Measurements from ENCODE around the gene AKT3. TPM values are rescaled to one million over a fixed set of nuclear protein-coding genes. Genes with fewer than 3 reads are reported as not detected.
"Not testable (repeated sequence)": the region's sequence is repeated elsewhere in the genome, so short reads cannot be mapped to it uniquely, and the experiment has no call there.

Gene AKT3
- polyA plus RNA-seq, 3 donors from 2014 or later, result 2.5 to 7.3 (median 5.2) TPM

- no peak for DNase-seq
- no peak overlapping the region for H3K27ac Mint-ChIP-seq
- peaks cover 1 to 22% of the 10 kb centered on the region in 2 donors for H3K4me1 Mint-ChIP-seq
- H3K9me3 Mint-ChIP-seq, result peaks cover 0 to 4% (median 0%) of the 10 kb centered on the region in 6 donors
- H3K36me3 Mint-ChIP-seq, result peaks cover 24 to 54% (median 41%) of the 10 kb centered on the region in 3 donors
- H3K27me3 Mint-ChIP-seq (ENCODE audit: low read depth in 3 of 3), result peaks cover 0 to under 1% (median 0%) of the 10 kb centered on the region in 3 donors
- H3K4me3 Mint-ChIP-seq, result no peak overlapping the region
These were observed 228.1 kb downstream of the AKT3 start for GRCh38 chr1:243621973-243622372.

GRCh38 chr1:243620096-243620495 lies 229.9 kb downstream of the AKT3 start:
- H3K9me3 Mint-ChIP-seq, result peaks cover 0 to 4% (median 0%) of the 10 kb centered on the region in 6 donors
- no peak for DNase-seq
- no peak overlapping the region for H3K27ac Mint-ChIP-seq
- H3K4me3 Mint-ChIP-seq, result no peak overlapping the region
- H3K36me3 Mint-ChIP-seq, result peaks cover 19 to 43% (median 43%) of the 10 kb centered on the region in 3 donors
- H3K4me1 Mint-ChIP-seq, result peaks cover 1 to 31% of the 10 kb centered on the region in 2 donors
- H3K27me3 Mint-ChIP-seq (ENCODE audit: low read depth in 3 of 3), result no peaks in the 10 kb centered on the region

DNA sequence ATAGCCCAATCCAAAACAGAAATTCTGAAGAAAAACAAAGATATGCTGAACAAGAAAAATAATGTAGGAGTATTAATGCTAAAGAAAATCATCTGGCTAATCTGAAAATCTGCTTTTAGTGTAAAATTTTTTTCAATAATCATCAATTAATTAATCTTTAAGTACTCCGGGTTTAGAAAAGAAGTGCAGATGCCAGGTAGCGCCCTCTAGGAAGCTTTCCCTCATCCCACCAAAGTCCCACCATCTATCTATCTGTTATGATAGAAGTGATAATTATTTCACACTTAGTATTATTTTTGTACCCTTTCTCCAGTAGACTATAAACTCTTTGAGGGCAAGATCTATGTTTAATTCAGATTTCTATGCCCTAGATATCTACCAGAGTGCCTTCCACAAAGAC lies 240.3 kb downstream of the AKT3 start:
- Mint-ChIP-seq H3K27ac (no peak overlapping the region), H3K36me3 (peaks cover 20 to 37% (median 35%) of the 10 kb centered on the region in 3 donors), H3K4me3 (no peak overlapping the region)

DNA sequence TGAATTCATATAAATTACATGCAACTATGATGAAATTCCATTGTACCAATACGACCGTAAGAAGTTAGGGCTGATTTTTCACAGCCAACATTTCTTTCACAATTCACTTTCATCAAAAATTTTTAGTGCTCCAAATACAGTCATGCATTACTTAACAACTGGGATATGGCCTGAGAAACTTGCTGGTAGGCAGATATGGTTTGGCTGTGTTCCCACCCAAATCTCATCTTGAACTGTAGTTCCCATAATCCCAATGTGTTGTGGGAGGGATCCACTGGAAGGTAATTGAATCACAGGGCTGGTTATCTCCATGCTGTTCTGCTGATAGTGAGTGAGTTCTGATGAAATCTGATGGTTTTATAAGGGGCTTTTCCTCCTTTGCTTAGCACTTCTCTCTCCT lies 244.4 kb downstream of the AKT3 start:
- peaks cover 23 to 53% (median 50%) of the 10 kb centered on the region in 3 donors for H3K36me3 Mint-ChIP-seq

More for the DNA sequence above, 240.3 kb downstream of the AKT3 start:
- Mint-ChIP-seq H3K9me3 (no peaks in the 10 kb centered on the region), H3K27me3 (ENCODE audit: low read depth in 3 of 3) (peaks cover 0 to 2% (median 1%) of the 10 kb centered on the region in 3 donors), H3K4me1 (no peaks in the 10 kb centered on the region)
- DNase-seq, result no peak

GRCh38 chr1:243601720-243602119 lies 248.3 kb downstream of the AKT3 start:
- no peak for DNase-seq
- Mint-ChIP-seq H3K27me3 (ENCODE audit: low read depth in 3 of 3) (peaks cover 0 to 1% (median 0%) of the 10 kb centered on the region in 3 donors), H3K9me3 (peaks cover 0 to 8% (median 7%) of the 10 kb centered on the region in 6 donors), H3K4me1 (peaks cover 15 to 32% of the 10 kb centered on the region in 2 donors), H3K36me3 (peaks cover 15 to 36% (median 29%) of the 10 kb centered on the region in 3 donors), H3K27ac (peak overlapping the region in 1 of 6 donors; percentile 63), H3K4me3 (no peak overlapping the region)

More for the DNA sequence above, 244.4 kb downstream of the AKT3 start:
- Mint-ChIP-seq H3K27me3 (ENCODE audit: low read depth in 3 of 3) (peaks cover 0 to 2% (median 1%) of the 10 kb centered on the region in 3 donors), H3K9me3 (peaks cover 0 to 8% (median 7%) of the 10 kb centered on the region in 6 donors), H3K4me3 (no peak overlapping the region), H3K4me1 (peaks cover 0 to 4% of the 10 kb centered on the region in 2 donors), H3K27ac (peak overlapping the region in 1 of 6 donors; percentile 8)
- DNase-seq, result no peak

- peaks cover 7 to 23% (median 13%) of the 10 kb centered on the region in 3 donors for H3K36me3 Mint-ChIP-seq
- H3K27ac Mint-ChIP-seq, result peak overlapping the region; percentile 41 to 90 (median 80)
- H3K9me3 Mint-ChIP-seq, result peaks cover 0 to 8% (median 7%) of the 10 kb centered on the region in 6 donors
- H3K4me1 Mint-ChIP-seq, result peaks cover 33 to 54% of the 10 kb centered on the region in 2 donors
- H3K4me3 Mint-ChIP-seq, result peak overlapping the region; percentile 43 to 75 (median 65)
- DNase-seq, result peak; percentile 2 to 23 (median 7)
- H3K27me3 Mint-ChIP-seq (ENCODE audit: low read depth in 3 of 3), result peaks cover 0 to 6% (median 0%) of the 10 kb centered on the region in 3 donors
These were observed 251.6 kb downstream of the AKT3 start for GRCh38 chr1:243598433-243598832.

- Mint-ChIP-seq H3K36me3 (peaks cover 7 to 21% (median 9%) of the 10 kb centered on the region in 3 donors), H3K4me3 (peak overlapping the region in 2 of 5 donors; percentile 6 to 27), H3K4me1 (peaks cover 33 to 54% of the 10 kb centered on the region in 2 donors), H3K27me3 (ENCODE audit: low read depth in 3 of 3) (peaks cover 0 to 6% (median 0%) of the 10 kb centered on the region in 3 donors), H3K9me3 (peaks cover 0 to 8% (median 7%) of the 10 kb centered on the region in 6 donors), H3K27ac (peak overlapping the region in 5 of 6 donors; percentile 70 to 93 (median 80))
- peak in 1 of 3 donors; percentile 3 for DNase-seq
These were observed 252.7 kb downstream of the AKT3 start for GRCh38 chr1:243597383-243597782.

DNA sequence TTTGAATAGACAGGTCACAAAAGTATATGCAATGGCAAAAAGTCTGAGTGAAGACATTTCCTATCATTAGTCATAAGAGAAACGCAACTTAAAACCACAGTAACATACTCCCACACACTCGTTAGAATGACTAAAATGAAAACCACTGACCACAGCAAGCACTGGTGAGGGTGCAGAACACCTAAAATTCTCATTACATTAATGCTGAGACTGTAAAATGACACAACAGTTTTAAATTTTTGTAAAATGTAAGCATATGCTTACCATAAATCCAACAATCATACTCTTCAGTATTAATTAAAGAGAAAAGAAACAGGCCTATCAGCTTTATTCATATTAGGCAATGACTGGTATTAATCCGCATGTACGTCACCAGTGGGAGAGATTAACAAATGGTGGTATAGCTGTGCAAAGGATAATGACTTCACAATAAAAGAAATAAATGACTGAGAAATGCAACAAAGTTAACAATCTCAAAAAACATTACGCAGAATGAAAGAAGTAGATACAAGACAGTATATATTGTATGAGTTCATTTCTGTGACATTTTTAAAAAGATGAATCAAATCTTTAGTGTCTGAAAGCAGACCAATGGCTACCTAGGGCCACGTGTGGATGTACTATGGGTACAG lies 253.5 kb downstream of the AKT3 start:
- H3K4me1 Mint-ChIP-seq, result peaks cover 33 to 54% of the 10 kb centered on the region in 2 donors

DNA sequence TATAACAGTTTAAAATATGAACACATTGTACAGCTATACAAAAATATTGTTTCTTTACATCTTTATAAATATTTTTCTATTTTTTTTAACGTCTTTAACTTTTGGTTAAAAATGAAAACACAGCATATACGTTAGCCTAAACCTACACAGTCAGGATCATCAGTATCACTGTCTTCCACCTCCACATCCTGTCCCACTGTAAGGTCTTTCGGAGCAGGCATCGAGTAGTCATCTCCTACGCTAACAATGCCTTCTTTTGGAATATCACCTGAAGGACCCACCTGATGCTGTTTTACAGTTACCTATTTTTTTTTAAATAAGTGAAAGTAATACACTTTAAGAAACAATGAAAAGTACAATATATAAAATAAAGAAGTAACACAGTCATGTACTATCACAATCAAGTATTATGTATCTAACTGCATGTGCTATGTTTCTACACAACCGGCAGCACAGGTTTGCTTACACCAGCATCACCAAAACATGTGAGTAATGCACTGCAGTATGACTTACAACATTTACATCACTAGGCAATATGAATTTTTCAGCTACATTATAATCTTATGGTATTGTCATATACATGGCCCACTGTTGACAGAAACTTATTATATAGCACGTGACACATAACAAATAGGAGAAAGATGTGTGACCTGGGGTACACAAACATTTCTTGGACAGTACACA lies 254.4 kb downstream of the AKT3 start:
- Mint-ChIP-seq H3K4me1 (peaks cover 33 to 50% of the 10 kb centered on the region in 2 donors), H3K4me3 (peak overlapping the region; percentile 57 to 71 (median 64)), H3K27me3 (ENCODE audit: low read depth in 3 of 3) (peaks cover 0 to 6% (median 0%) of the 10 kb centered on the region in 3 donors), H3K36me3 (peaks cover 0 to 22% (median 3%) of the 10 kb centered on the region in 3 donors), H3K27ac (peak overlapping the region; percentile 90 to 96 (median 94)), H3K9me3 (no peaks in the 10 kb centered on the region)
- peak in 1 of 3 donors; percentile 26 for DNase-seq

More for the DNA sequence above, 253.5 kb downstream of the AKT3 start:
- peak; percentile 49 to 73 (median 63) for DNase-seq
- peaks cover 3 to 18% (median 4%) of the 10 kb centered on the region in 3 donors for H3K36me3 Mint-ChIP-seq
- peak overlapping the region; percentile 90 to 96 (median 94) for H3K27ac Mint-ChIP-seq
- H3K27me3 Mint-ChIP-seq (ENCODE audit: low read depth in 3 of 3), result peaks cover 0 to 6% (median 0%) of the 10 kb centered on the region in 3 donors
- H3K9me3 Mint-ChIP-seq, result peaks cover 0 to 5% (median 3%) of the 10 kb centered on the region in 6 donors
- peak overlapping the region; percentile 57 to 71 (median 64) for H3K4me3 Mint-ChIP-seq

GRCh38 chr1:243594455-243594854 lies 255.6 kb downstream of the AKT3 start:
- DNase-seq, result no peak
- peaks cover 33 to 43% of the 10 kb centered on the region in 2 donors for H3K4me1 Mint-ChIP-seq
- peaks cover 0 to 6% (median 0%) of the 10 kb centered on the region in 3 donors for H3K27me3 Mint-ChIP-seq (ENCODE audit: low read depth in 3 of 3)
- peak overlapping the region in 4 of 6 donors; percentile 51 to 91 (median 70) for H3K27ac Mint-ChIP-seq
- no peak overlapping the region for H3K4me3 Mint-ChIP-seq
- H3K9me3 Mint-ChIP-seq, result peaks cover 0 to 1% (median 0%) of the 10 kb centered on the region in 6 donors
- peaks cover 4 to 27% (median 13%) of the 10 kb centered on the region in 3 donors for H3K36me3 Mint-ChIP-seq

DNA sequence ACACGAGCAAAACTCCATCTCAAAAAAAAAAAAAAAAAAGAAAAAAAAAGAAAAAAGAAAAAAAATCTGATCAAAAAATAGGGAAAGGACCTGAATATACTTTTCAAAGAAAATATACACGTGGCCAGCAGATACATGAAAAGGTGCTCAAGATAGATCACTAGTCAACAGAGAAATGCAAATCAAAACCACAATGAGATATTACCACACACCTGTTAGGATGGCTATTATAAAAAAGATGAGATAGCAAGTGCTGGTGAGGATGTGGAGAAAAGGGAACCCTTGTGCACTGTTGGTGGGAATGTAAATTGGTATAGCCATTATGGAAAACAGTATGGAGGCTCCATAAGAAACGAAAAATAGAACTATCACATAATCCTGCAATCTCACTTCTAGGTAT lies 260.8 kb downstream of the AKT3 start:
- not testable (repeated sequence) for H3K27me3 Mint-ChIP-seq (ENCODE audit: low read depth in 3 of 3); H3K4me3 Mint-ChIP-seq; DNase-seq; H3K9me3 Mint-ChIP-seq; H3K27ac Mint-ChIP-seq
- peaks cover under 1 to 24% of the 10 kb centered on the region in 2 donors for H3K4me1 Mint-ChIP-seq
- peaks cover 24 to 52% (median 28%) of the 10 kb centered on the region in 3 donors for H3K36me3 Mint-ChIP-seq

GRCh38 chr1:243587823-243588560 lies 262.1 kb downstream of the AKT3 start:
- no peak for DNase-seq
- Mint-ChIP-seq H3K9me3 (peaks cover 0 to 4% (median 0%) of the 10 kb centered on the region in 6 donors), H3K27ac (peak overlapping the region in 1 of 6 donors; percentile 38), H3K4me1 (peaks cover 2 to 21% of the 10 kb centered on the region in 2 donors), H3K36me3 (peaks cover 28 to 62% (median 29%) of the 10 kb centered on the region in 3 donors), H3K4me3 (no peak overlapping the region), H3K27me3 (ENCODE audit: low read depth in 3 of 3) (peaks cover 0 to 2% (median 0%) of the 10 kb centered on the region in 3 donors)

- H3K27me3 Mint-ChIP-seq (ENCODE audit: low read depth in 3 of 3), result peaks cover 0 to 2% (median 0%) of the 10 kb centered on the region in 3 donors
These were observed 262.8 kb downstream of the AKT3 start for GRCh38 chr1:243587285-243587684.

More at GRCh38 chr1:243587285-243587684, 262.8 kb downstream of the AKT3 start:
- DNase-seq, result no peak
- Mint-ChIP-seq H3K4me3 (no peak overlapping the region), H3K9me3 (peaks cover 0 to 10% (median 6%) of the 10 kb centered on the region in 6 donors), H3K27ac (no peak overlapping the region), H3K36me3 (peaks cover 34 to 62% (median 35%) of the 10 kb centered on the region in 3 donors), H3K4me1 (peaks cover 2 to 21% of the 10 kb centered on the region in 2 donors)
